ENCODE data around the gene RBM19. TPM values are rescaled to one million over a fixed set of nuclear protein-coding genes. Genes with fewer than 3 reads are reported as not detected.

The RBM19 gene
- total RNA-seq, 1 experiment from 2014 or later = 35.7 TPM

- H3K27me3 Mint-ChIP-seq (ENCODE audit: insufficient read depth, unreplicated experiment) = no peaks in the 10 kb centered on the region
- H3K4me1 ChIP-seq = no peaks in the 10 kb centered on the region
- POLR2A ChIA-PET = no interaction called here
- H3K4me3 Mint-ChIP-seq (ENCODE audit: unreplicated experiment) = no peak overlapping the region
- DNase-seq = no peak
- intact Hi-C loops (cut with micrococcal nuclease; ENCODE audit: unreplicated experiment) = no loop called here
- no peak overlapping the region for H3K27ac Mint-ChIP-seq (ENCODE audit: unreplicated experiment)
- H3K27me3 ChIP-seq (replicated peaks; ENCODE audit: control insufficient read depth, insufficient read depth, low read length) = no peaks in the 10 kb centered on the region
- H3K36me3 Mint-ChIP-seq (ENCODE audit: insufficient read depth, unreplicated experiment) = peaks cover 17% of the 10 kb centered on the region
- CTCF ChIA-PET = no interaction called here
- no TSS peak for BruUV-seq (replicated peaks)
- H3K9me3 Mint-ChIP-seq (ENCODE audit: unreplicated experiment) = no peaks in the 10 kb centered on the region
- no peaks in the 10 kb centered on the region for H3K9me3 ChIP-seq
- no peaks in the 10 kb centered on the region; the same call in none of the 2 replicates for H3K36me3 ChIP-seq (ENCODE audit: control insufficient read depth, insufficient read depth, low read length)
- no peak overlapping the region for H3K4me3 ChIP-seq (ENCODE audit: low read depth, low read length)
- TF ChIP-seq, protein P1, sequence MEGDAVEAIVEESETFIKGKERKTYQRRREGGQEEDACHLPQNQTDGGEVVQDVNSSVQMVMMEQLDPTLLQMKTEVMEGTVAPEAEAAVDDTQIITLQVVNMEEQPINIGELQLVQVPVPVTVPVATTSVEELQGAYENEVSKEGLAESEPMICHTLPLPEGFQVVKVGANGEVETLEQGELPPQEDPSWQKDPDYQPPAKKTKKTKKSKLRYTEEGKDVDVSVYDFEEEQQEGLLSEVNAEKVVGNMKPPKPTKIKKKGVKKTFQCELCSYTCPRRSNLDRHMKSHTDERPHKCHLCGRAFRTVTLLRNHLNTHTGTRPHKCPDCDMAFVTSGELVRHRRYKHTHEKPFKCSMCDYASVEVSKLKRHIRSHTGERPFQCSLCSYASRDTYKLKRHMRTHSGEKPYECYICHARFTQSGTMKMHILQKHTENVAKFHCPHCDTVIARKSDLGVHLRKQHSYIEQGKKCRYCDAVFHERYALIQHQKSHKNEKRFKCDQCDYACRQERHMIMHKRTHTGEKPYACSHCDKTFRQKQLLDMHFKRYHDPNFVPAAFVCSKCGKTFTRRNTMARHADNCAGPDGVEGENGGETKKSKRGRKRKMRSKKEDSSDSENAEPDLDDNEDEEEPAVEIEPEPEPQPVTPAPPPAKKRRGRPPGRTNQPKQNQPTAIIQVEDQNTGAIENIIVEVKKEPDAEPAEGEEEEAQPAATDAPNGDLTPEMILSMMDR (IDR thresholded peaks at IDR 0.05; ENCODE audit: insufficient read depth in 1 of 2, low read depth in 1 of 2, low read length in 1 of 2, severe bottlenecking in 1 of 2, unreplicated experiment in 1 of 2) = no peak
- H3K4me1 Mint-ChIP-seq (ENCODE audit: low read depth, unreplicated experiment) = no peaks in the 10 kb centered on the region
These were observed 32.8 kb downstream of the RBM19 start for GRCh38 chr12:113933201-113933786.

DNA sequence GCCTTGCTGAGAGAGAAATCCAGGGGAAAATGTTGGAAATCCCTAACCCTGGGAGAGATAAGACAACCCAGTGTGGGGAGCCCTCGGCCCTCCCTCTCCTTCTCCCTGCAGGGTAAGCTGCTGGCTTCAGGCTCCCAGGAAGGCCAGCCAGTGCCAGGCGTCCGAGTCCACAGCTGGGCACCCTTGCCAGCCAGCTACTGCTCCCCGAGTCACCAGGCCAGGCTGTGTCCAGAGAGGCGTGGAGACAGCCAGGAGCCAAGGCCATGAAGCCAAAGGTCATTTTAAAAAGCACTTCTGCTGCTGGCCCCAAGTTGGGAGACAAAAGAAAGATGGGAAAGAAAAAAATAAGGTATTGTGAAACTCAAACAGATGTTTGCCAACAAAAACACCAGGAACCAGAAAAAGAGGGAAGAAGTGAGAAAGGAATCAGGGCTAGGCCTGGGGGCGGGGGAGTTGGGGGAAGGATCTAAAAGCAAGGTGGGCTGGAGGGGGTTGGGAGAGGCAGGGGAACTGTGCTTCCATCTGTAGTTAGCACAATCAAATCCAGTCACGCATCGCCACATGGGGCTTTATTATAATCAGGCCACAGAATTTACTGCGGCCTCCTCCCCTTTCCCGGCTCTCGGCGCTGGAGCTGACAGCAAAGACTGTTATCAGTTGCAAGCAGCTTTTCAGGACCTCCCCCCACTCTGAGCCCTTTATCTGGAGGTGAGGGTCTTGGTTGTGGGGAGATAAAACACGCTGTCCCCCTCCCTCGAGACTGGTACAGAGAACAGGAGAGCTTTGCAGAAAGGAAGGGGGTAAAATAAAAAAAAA is 33.5 kb downstream of the RBM19 start:
- CTCF ChIA-PET = no interaction called here
- H3K9me3 Mint-ChIP-seq (ENCODE audit: unreplicated experiment) = no peaks in the 10 kb centered on the region
- Histone ChIP-seq H3K27me3 (replicated peaks; ENCODE audit: control insufficient read depth, insufficient read depth, low read length) (no peaks in the 10 kb centered on the region), H3K9me3 (no peaks in the 10 kb centered on the region), H3K4me3 (ENCODE audit: low read depth, low read length) (no peak overlapping the region), H3K36me3 (ENCODE audit: control insufficient read depth, insufficient read depth, low read length) (no peaks in the 10 kb centered on the region; the same call in none of the 2 replicates), H3K4me1 (no peaks in the 10 kb centered on the region)
- TF ChIP-seq, protein P1 (IDR thresholded peaks at IDR 0.05; ENCODE audit: insufficient read depth in 1 of 2, low read depth in 1 of 2, low read length in 1 of 2, severe bottlenecking in 1 of 2, unreplicated experiment in 1 of 2) = no peak
- H3K36me3 Mint-ChIP-seq (ENCODE audit: insufficient read depth, unreplicated experiment) = peaks cover 16% of the 10 kb centered on the region
- intact Hi-C loops (cut with micrococcal nuclease; ENCODE audit: unreplicated experiment) = no loop called here
- no peak overlapping the region for H3K4me3 Mint-ChIP-seq (ENCODE audit: unreplicated experiment)
- no peaks in the 10 kb centered on the region for H3K27me3 Mint-ChIP-seq (ENCODE audit: insufficient read depth, unreplicated experiment)
- no peak overlapping the region for H3K27ac Mint-ChIP-seq (ENCODE audit: unreplicated experiment)
- POLR2A ChIA-PET = no interaction called here
- BruUV-seq (replicated peaks) = no TSS peak
- H3K4me1 Mint-ChIP-seq (ENCODE audit: low read depth, unreplicated experiment) = no peaks in the 10 kb centered on the region
- DNase-seq = no peak

GRCh38 chr12:113931517-113931916 is 34.6 kb downstream of the RBM19 start:
- CTCF ChIA-PET = no interaction called here
- Histone ChIP-seq H3K9me3 (no peaks in the 10 kb centered on the region), H3K4me1 (no peaks in the 10 kb centered on the region), H3K4me3 (ENCODE audit: low read depth, low read length) (no peak overlapping the region), H3K36me3 (ENCODE audit: control insufficient read depth, insufficient read depth, low read length) (no peaks in the 10 kb centered on the region; the same call in 1 of the 2 replicates), H3K27me3 (replicated peaks; ENCODE audit: control insufficient read depth, insufficient read depth, low read length) (no peaks in the 10 kb centered on the region)
- H3K4me3 Mint-ChIP-seq (ENCODE audit: unreplicated experiment) = no peak overlapping the region
- intact Hi-C loops (cut with micrococcal nuclease; ENCODE audit: unreplicated experiment) = no loop called here
- TF ChIP-seq, protein P1 (IDR thresholded peaks at IDR 0.05; ENCODE audit: insufficient read depth in 1 of 2, low read depth in 1 of 2, low read length in 1 of 2, severe bottlenecking in 1 of 2, unreplicated experiment in 1 of 2) = no peak
- no peaks in the 10 kb centered on the region for H3K4me1 Mint-ChIP-seq (ENCODE audit: low read depth, unreplicated experiment)
- POLR2A ChIA-PET = no interaction called here
- no TSS peak for BruUV-seq (replicated peaks)
- H3K9me3 Mint-ChIP-seq (ENCODE audit: unreplicated experiment) = no peaks in the 10 kb centered on the region
- H3K36me3 Mint-ChIP-seq (ENCODE audit: insufficient read depth, unreplicated experiment) = peaks cover 24% of the 10 kb centered on the region
- no peaks in the 10 kb centered on the region for H3K27me3 Mint-ChIP-seq (ENCODE audit: insufficient read depth, unreplicated experiment)
- H3K27ac Mint-ChIP-seq (ENCODE audit: unreplicated experiment) = no peak overlapping the region
- no peak for DNase-seq

All from Caco-2 (cell line).